IPS-18c (cell line): ENCODE results near the gene BID.

ENCODE experiments used
- H3K4me3 ChIP-seq: 2 replicates; pipeline ENCODE4 v1.7.0; 2013; ENCODE audit warnings: low read depth, mild to moderate bottlenecking, low read length, moderate library complexity; ENCODE audit not compliant: insufficient read depth
- H3K9me3 ChIP-seq: one replicate; pipeline ENCODE4 v1.6.1; 2013; ENCODE audit warnings: mild to moderate bottlenecking, low read length, moderate library complexity; ENCODE audit not compliant: control insufficient read depth, insufficient read depth

Gene BID

GRCh38 chr22:17754233-17754925 lies 19.9 kb downstream of the BID start:
- H3K4me3 ChIP-seq: no peak overlapping the region
- H3K9me3 ChIP-seq: no peaks in the 10 kb centered on the region

- no peaks in the 10 kb centered on the region for H3K9me3 ChIP-seq
These were observed 20.8 kb downstream of the BID start for GRCh38 chr22:17753401-17753989.

GRCh38 chr22:17751596-17751995 lies 22.7 kb downstream of the BID start:
- Histone ChIP-seq H3K9me3 (no peaks in the 10 kb centered on the region), H3K4me3 (no peak overlapping the region)

More at GRCh38 chr22:17753401-17753989, 20.8 kb downstream of the BID start:
- H3K4me3 ChIP-seq: no peak overlapping the region

GRCh38 chr22:17749605-17750395 lies 24.5 kb downstream of the BID start:
- H3K4me3 ChIP-seq: no peak overlapping the region
- H3K9me3 ChIP-seq: no peaks in the 10 kb centered on the region

- H3K9me3 ChIP-seq: no peaks in the 10 kb centered on the region
These were observed 25.5 kb downstream of the BID start for GRCh38 chr22:17748555-17749353.

GRCh38 chr22:17746916-17747315 lies 27.4 kb downstream of the BID start:
- H3K4me3 ChIP-seq: no peak overlapping the region

More at GRCh38 chr22:17748555-17749353, 25.5 kb downstream of the BID start:
- no peak overlapping the region for H3K4me3 ChIP-seq

GRCh38 chr22:17744430-17744829 lies 29.8 kb downstream of the BID start:
- no peaks in the 10 kb centered on the region for H3K9me3 ChIP-seq
- H3K4me3 ChIP-seq: no peak overlapping the region

More at GRCh38 chr22:17746916-17747315, 27.4 kb downstream of the BID start:
- H3K9me3 ChIP-seq: no peaks in the 10 kb centered on the region

GRCh38 chr22:17743661-17744411 lies 30.4 kb downstream of the BID start:
- no peak overlapping the region for H3K4me3 ChIP-seq

GRCh38 chr22:17742527-17742902 lies 31.8 kb downstream of the BID start:
- Histone ChIP-seq H3K9me3 (no peaks in the 10 kb centered on the region), H3K4me3 (no peak overlapping the region)

More at GRCh38 chr22:17743661-17744411, 30.4 kb downstream of the BID start:
- no peaks in the 10 kb centered on the region for H3K9me3 ChIP-seq

- Histone ChIP-seq H3K4me3 (no peak overlapping the region), H3K9me3 (no peaks in the 10 kb centered on the region)
These were observed 32.3 kb downstream of the BID start for GRCh38 chr22:17741866-17742526.

- H3K9me3 ChIP-seq: no peaks in the 10 kb centered on the region
- no peak overlapping the region for H3K4me3 ChIP-seq
These were observed 34.9 kb downstream of the BID start for GRCh38 chr22:17739196-17739975.

GRCh38 chr22:17738386-17739128 lies 35.7 kb downstream of the BID start:
- Histone ChIP-seq H3K9me3 (no peaks in the 10 kb centered on the region), H3K4me3 (no peak overlapping the region)

GRCh38 chr22:17734187-17734586 lies 40.1 kb downstream of the BID start:
- H3K4me3 ChIP-seq: no peak overlapping the region
- no peaks in the 10 kb centered on the region for H3K9me3 ChIP-seq

- Histone ChIP-seq H3K9me3 (no peaks in the 10 kb centered on the region), H3K4me3 (no peak overlapping the region)
These were observed 40.8 kb downstream of the BID start for GRCh38 chr22:17733466-17733865.

GRCh38 chr22:17732251-17732854 lies 41.9 kb downstream of the BID start:
- H3K4me3 ChIP-seq: no peak overlapping the region
- H3K9me3 ChIP-seq: no peaks in the 10 kb centered on the region
